Psoas muscle (tissue), 8 donors: ENCODE measurements around the gene SMG1. TPM values are rescaled to one million over a fixed set of nuclear protein-coding genes. Genes with fewer than 3 reads are reported as not detected.
A peak's percentile ranks its signal among the peaks of the same experiment; 100 is the strongest.
"Not testable (repeated sequence)": the region's sequence is repeated elsewhere in the genome, so short reads cannot be mapped to it uniquely, and the experiment has no call there.

Source experiments
- ATAC-seq, 4 donors: fragments of 200-7000 bp; cut with Tn5 transposase; one replicate each; pipeline ENCODE4 v1.9.1; 2020; ENCODE audit warnings: moderate library complexity in 3 of 4, mild to moderate bottlenecking in 2 of 4
- DNase-seq, 2 donors: peaks; one replicate each; pipeline ENCODE4 v3.0.0-alpha.2; 2020
- H3K27ac ChIP-seq: fragments of 200-600 bp; one replicate; pipeline ENCODE4 v1.8.0; 2022
- H3K27me3 ChIP-seq, 3 donors: fragments of 200-600 bp in 1 of 3; one replicate each; pipeline versions ENCODE4 v1.6.1 to v1.8.0; 2013 to 2022; ENCODE audit warnings: low read length in 2 of 3, mild to moderate bottlenecking in 2 of 3, moderate library complexity in 1 of 3; ENCODE audit not compliant: insufficient read depth in 3 of 3
- H3K36me3 ChIP-seq, 2 donors: fragments of 200-600 bp in 1 of 2; one replicate each; pipeline versions ENCODE4 v1.6.1 to v1.8.0; 2013 to 2022; ENCODE audit warnings: low read depth in 1 of 2, mild to moderate bottlenecking in 1 of 2, moderate library complexity in 1 of 2; ENCODE audit not compliant: insufficient read depth in 1 of 2
- H3K4me1 ChIP-seq: fragments of 200-600 bp; one replicate; pipeline ENCODE4 v1.8.0; 2022
- H3K4me3 ChIP-seq: fragments of 200-600 bp; one replicate; pipeline ENCODE4 v1.8.0; 2022; ENCODE audit warnings: mild to moderate bottlenecking
- H3K9me3 ChIP-seq: fragments of 200-600 bp; one replicate; pipeline ENCODE4 v1.8.0; 2022
- WGBS, 3 donors: extraction: QIAGEN DNeasy Blood & Tissue Kit; methylation state at CpG; one replicate each; pipeline versions ENCODE4 v1.1.6 to v1.1.7; 2013; 5-methylcytosine and 5-hydroxymethylcytosine counted together
- intact Hi-C, 2 donors: fragments of 100-400 bp; cut with DNase I; formaldehyde crosslinking; loops; one replicate each; pipeline versions ENCODE4 v1.11.0 to v1.14.2; 2022
- polyA plus RNA-seq, 3 donors: library from polyadenylated mRNA; stranded (reverse); fragments of 200-250 nt; gene quantifications; one replicate each; pipeline ENCODE4 v1.2.3, GENCODE V29; 2013
- total RNA-seq, 4 donors: library from RNA; stranded (reverse); fragmentation: NEBNext Ultra II Directional in 2 of 4; extraction: Animal tissue kit (Norgen Biotek cat#: 25700) in 2 of 4; gene quantifications; one replicate each; pipeline versions ENCODE4 v1.2.1 to v1.2.4, GENCODE V29; 2021 to 2023
- TF ChIP-seq, protein P1 (sequence below): fragments of 200-600 bp; IDR thresholded peaks from one replicate; pipeline ENCODE4 v1.8.0; 2022; ENCODE audit warnings: antibody characterized with exemption
- donor health status: healthy with polysubstance abuse.
- donor health status: DM: no; HTN: no; CAD: no; lungs with moderate emphysema.
- donor health status: Bipolar disorder and iron deficiency.
- donor health status: healthy.
- donor health status: DM: yes; HTN: yes; CAD: no.
- donor health status: DM: no; HTN: no; CAD: no.
- donor health status: DM: no; HTN: no; CAD: no.
- donor health status: DM: yes; HTN: yes; CAD: no.

Gene SMG1
- total and polyA plus RNA-seq, 7 donors, result 12.1 to 160 (median 66.1) TPM

GRCh38 chr16:18966791-18967190 lies 40.6 kb upstream of the SMG1 start:
- 92 to 98% (median 94%) methylated on average over 5 of the region's 5 CpGs for WGBS, 3 donors
- H3K4me3 ChIP-seq, result no peak overlapping the region

GRCh38 chr16:18965555-18965954 lies 39.3 kb upstream of the SMG1 start:
- no peak overlapping the region for H3K27ac ChIP-seq
- WGBS, 3 donors, result 46 to 59% (median 55%) methylated on average over 5 of the region's 5 CpGs
- peaks cover 18% of the 10 kb centered on the region for H3K4me1 ChIP-seq
- no peaks in the 10 kb centered on the region for H3K27me3 ChIP-seq
- ATAC-seq (no peak), DNase-seq (no peak)
- H3K9me3 ChIP-seq, result no peaks in the 10 kb centered on the region
- intact Hi-C loops, result loop anchor here (5.0 to 10.0 kb wide), 4 partner anchors 81 to 163 kb away; partner anchors contain the start of gene ARL6IP1 (in 2 of the 2)
- TF ChIP-seq, protein P1, sequence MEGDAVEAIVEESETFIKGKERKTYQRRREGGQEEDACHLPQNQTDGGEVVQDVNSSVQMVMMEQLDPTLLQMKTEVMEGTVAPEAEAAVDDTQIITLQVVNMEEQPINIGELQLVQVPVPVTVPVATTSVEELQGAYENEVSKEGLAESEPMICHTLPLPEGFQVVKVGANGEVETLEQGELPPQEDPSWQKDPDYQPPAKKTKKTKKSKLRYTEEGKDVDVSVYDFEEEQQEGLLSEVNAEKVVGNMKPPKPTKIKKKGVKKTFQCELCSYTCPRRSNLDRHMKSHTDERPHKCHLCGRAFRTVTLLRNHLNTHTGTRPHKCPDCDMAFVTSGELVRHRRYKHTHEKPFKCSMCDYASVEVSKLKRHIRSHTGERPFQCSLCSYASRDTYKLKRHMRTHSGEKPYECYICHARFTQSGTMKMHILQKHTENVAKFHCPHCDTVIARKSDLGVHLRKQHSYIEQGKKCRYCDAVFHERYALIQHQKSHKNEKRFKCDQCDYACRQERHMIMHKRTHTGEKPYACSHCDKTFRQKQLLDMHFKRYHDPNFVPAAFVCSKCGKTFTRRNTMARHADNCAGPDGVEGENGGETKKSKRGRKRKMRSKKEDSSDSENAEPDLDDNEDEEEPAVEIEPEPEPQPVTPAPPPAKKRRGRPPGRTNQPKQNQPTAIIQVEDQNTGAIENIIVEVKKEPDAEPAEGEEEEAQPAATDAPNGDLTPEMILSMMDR, result no peak
- no peak overlapping the region for H3K4me3 ChIP-seq
- H3K36me3 ChIP-seq, result no peaks in the 10 kb centered on the region

More at GRCh38 chr16:18966791-18967190, 40.6 kb upstream of the SMG1 start:
- Histone ChIP-seq H3K27me3 (no peaks in the 10 kb centered on the region), H3K4me1 (peaks cover 8% of the 10 kb centered on the region), H3K36me3 (no peaks in the 10 kb centered on the region), H3K9me3 (no peaks in the 10 kb centered on the region), H3K27ac (no peak overlapping the region)
- DNase-seq, result no peak
- TF ChIP-seq, protein P1, result no peak
- no peak for ATAC-seq
- intact Hi-C loops, result loop anchor here (5.0 to 10.0 kb wide), 4 partner anchors 82 to 164 kb away; partner anchors contain the start of gene ARL6IP1 (in 2 of the 2)

DNA sequence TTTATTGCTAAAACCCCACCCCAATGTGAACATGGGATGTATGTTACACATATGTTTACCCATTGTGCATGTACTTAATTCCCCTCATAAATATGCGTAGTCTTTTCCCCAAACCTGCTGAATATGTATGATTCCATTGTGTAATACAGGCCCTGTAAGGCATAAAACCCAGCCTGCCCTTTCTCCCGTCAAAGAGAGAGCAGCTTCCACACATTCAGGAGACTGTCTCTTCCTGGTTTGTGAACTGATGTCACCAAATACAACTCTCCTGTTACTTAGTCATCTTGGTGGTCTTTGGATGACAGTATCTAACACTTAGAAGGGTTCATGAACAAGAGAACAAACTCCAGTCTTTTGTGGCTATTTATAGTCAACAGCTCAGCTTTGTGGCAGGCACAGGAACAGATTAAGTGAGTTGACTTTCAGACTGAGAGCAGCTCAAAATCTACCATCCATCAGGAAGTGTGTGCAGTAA lies 32.9 kb upstream of the SMG1 start:
- peak; percentile 39 to 70 (median 54) for ATAC-seq
- H3K27ac ChIP-seq, result peak overlapping the region; percentile 90
- DNase-seq, result no peak
- intact Hi-C loops, result no loop called here
- no peaks in the 10 kb centered on the region for H3K27me3 ChIP-seq
- H3K9me3 ChIP-seq, result no peaks in the 10 kb centered on the region
- H3K4me3 ChIP-seq, result no peak overlapping the region
- 55 to 61% (median 58%) methylated on average over 2 of the region's 2 CpGs for WGBS, 3 donors
- peaks cover 36% of the 10 kb centered on the region for H3K4me1 ChIP-seq
- TF ChIP-seq, protein P1, result no peak
- H3K36me3 ChIP-seq, result no peaks in the 10 kb centered on the region

DNA sequence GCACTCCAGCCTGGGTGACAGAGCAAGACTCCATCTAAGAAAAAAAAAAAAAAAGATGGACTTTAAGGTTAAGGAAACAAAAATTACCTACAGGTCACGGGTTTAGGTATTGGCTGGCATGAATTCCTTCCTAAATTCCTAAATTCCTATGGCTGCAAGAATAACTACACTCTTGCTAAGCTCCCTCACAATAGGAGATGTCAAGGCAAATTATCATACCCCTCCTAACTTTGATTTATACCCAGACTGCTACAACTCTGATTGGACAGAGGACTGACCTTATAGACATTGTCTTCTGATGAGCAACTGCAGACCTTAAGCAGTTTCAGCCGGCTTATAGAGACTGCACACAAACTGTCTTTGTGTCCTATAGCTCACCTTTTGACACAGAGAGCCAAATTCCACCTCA lies 32.4 kb upstream of the SMG1 start:
- Histone ChIP-seq H3K27me3 (no peaks in the 10 kb centered on the region), H3K4me1 (peaks cover 36% of the 10 kb centered on the region), H3K9me3 (no peaks in the 10 kb centered on the region), H3K36me3 (no peaks in the 10 kb centered on the region), H3K27ac (peak overlapping the region; percentile 90), H3K4me3 (no peak overlapping the region)
- intact Hi-C loops, result no loop called here
- no peak for DNase-seq
- 61 to 73% (median 65%) methylated on average over 2 of the region's 2 CpGs for WGBS, 3 donors
- TF ChIP-seq, protein P1, result no peak
- no peak for ATAC-seq

GRCh38 chr16:18956658-18957241 lies 30.5 kb upstream of the SMG1 start:
- H3K4me1 ChIP-seq, result peaks cover 36% of the 10 kb centered on the region
- ATAC-seq, H3K36me3 ChIP-seq, H3K4me3 ChIP-seq, H3K27me3 ChIP-seq, H3K27ac ChIP-seq, H3K9me3 ChIP-seq, DNase-seq: not testable (repeated sequence)
- intact Hi-C loops, result loop anchor here in 1 of 2 donors (2.0 kb wide), 1 partner anchor 24 kb away; no protein-coding TSS in a partner anchor
- 72 to 84% (median 75%) methylated on average over 6 of the region's 6 CpGs for WGBS, 3 donors

DNA sequence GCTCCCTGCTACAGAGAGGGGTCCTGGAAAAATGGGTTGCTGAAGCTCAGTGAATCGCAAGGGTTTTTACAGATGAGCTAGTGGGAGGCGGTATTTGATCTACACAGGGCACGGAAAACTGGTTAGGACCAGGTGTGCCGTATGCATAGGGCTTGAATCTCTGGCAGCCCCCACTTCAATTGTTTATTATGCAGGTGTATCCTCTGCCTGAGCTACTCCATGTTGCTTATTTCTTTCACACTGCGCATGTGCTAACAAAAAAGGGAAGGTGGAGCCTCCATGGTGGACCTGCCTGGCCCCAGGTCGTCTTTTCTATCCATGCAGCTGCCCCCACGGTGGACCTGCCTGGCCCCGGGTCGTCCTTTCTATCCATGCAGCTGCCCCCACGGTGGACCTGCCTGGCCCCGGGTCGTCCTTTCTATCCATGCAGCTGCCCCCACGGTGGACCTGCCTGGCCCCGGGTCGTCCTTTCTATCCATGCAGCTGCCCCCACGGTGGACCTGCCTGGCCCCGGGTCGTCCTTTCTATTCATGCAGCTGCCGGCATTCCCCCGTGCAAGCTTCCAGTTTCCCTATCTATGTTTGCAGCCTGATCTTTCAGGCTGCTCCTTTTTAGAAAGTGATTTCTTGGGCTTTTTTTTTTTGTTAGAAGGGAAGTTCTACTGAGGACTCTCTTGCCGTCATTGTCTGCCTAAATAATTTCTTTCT lies 29.8 kb upstream of the SMG1 start:
- 50 to 66% (median 52%) methylated on average over 14 to 16 of the region's 21 CpGs for WGBS, 3 donors
- H3K4me1 ChIP-seq, result peaks cover 30% of the 10 kb centered on the region
- H3K9me3 ChIP-seq, H3K36me3 ChIP-seq, DNase-seq, H3K27ac ChIP-seq, ATAC-seq, H3K27me3 ChIP-seq: not testable (repeated sequence)
- H3K4me3 ChIP-seq, result peak overlapping the region; percentile 18
- intact Hi-C loops, result loop anchor here in 1 of 2 donors (2.0 kb wide), 1 partner anchor 23 kb away; no protein-coding TSS in a partner anchor
